PFSK-1 (cell line): ENCODE measurements around the gene TMEM95.

Source experiments
- SIN3A ChIP-seq: IDR thresholded peaks from 2 replicates; pipeline ENCODE4 v1.6.1; 2012; ENCODE audit warnings: mild to moderate bottlenecking, low read length, moderate library complexity, borderline replicate concordance; ENCODE audit not compliant: insufficient read depth
- TAF1 ChIP-seq: IDR thresholded peaks from 2 replicates; pipeline ENCODE4 v1.6.1; 2012; ENCODE audit warnings: low read length, control low read depth, borderline replicate concordance; ENCODE audit not compliant: insufficient read depth
- TF ChIP-seq, protein P1 (sequence below), 2 experiments: IDR thresholded peaks; 2 replicates each; pipeline versions ENCODE4 v1.6.1 to v1.8.0; 2011 to 2012; ENCODE audit warnings: low read depth in 2 of 2, low read length in 2 of 2, control low read depth in 1 of 2, inconsistent platforms in 1 of 2, mild to moderate bottlenecking in 1 of 2, moderate library complexity in 1 of 2; ENCODE audit not compliant: insufficient read depth in 1 of 2

DNA sequence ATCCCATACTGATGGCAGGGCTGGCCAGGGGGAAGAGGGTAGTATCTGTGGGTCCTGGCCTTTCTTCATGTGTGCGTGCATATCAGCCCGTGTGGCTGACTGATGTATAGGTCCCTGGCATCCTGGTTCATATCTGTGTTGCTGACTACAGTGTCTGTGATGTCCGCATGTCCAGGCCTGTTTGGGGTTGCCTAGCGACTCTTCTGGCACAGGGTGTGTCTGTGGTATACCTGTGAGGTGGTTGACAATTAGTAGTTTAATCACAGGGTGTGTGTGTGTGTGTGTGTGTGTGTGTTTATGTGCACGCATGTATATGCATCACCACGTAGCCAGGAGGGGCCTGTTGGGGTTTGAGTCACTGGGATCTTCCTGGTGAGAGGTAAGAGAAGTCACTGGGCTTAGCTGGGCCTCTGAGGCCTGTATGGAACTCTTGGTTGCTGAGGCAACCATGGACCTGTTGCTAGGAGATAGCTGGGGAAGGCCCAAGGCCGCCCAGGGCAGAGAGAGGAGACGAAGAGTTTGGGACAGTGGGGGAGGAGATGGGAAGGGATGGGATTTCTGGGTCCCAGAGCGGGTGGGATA is 603 bp upstream of the TMEM95 start:
- TF ChIP-seq, protein P1, sequence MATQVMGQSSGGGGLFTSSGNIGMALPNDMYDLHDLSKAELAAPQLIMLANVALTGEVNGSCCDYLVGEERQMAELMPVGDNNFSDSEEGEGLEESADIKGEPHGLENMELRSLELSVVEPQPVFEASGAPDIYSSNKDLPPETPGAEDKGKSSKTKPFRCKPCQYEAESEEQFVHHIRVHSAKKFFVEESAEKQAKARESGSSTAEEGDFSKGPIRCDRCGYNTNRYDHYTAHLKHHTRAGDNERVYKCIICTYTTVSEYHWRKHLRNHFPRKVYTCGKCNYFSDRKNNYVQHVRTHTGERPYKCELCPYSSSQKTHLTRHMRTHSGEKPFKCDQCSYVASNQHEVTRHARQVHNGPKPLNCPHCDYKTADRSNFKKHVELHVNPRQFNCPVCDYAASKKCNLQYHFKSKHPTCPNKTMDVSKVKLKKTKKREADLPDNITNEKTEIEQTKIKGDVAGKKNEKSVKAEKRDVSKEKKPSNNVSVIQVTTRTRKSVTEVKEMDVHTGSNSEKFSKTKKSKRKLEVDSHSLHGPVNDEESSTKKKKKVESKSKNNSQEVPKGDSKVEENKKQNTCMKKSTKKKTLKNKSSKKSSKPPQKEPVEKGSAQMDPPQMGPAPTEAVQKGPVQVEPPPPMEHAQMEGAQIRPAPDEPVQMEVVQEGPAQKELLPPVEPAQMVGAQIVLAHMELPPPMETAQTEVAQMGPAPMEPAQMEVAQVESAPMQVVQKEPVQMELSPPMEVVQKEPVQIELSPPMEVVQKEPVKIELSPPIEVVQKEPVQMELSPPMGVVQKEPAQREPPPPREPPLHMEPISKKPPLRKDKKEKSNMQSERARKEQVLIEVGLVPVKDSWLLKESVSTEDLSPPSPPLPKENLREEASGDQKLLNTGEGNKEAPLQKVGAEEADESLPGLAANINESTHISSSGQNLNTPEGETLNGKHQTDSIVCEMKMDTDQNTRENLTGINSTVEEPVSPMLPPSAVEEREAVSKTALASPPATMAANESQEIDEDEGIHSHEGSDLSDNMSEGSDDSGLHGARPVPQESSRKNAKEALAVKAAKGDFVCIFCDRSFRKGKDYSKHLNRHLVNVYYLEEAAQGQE (IDR thresholded peaks at IDR 0.05; ENCODE audit: insufficient read depth in 1 of 2, low read depth in 2 of 2, low read length in 2 of 2): no peak
- TF ChIP-seq SIN3A (no peak), TAF1 (no peak)
